Panc1 (cell line): ENCODE results near the gene LMAN1L. TPM values are rescaled to one million over a fixed set of nuclear protein-coding genes. Genes with fewer than 3 reads are reported as not detected.

Experiments used
- ATAC-seq: fragments of 200-7000 bp; cut with Tn5 transposase; 2 replicates; pipeline ENCODE4 v1.9.1; 2020; ENCODE audit warnings: mild to moderate bottlenecking, moderate library complexity
- BruUV-seq: library from RNA; stranded (reverse); fragments of 400-500 nt; replicated peaks from 2 replicates; lab custom pipeline; 2021; lab: Mats Ljungman, UMichigan
- CTCF ChIA-PET: fragments of 300-600 bp; sonication (Branson Sonifier 250); formaldehyde crosslinking; loops from one replicate; lab custom pipeline; 2022; ENCODE audit warnings: antibody characterized with exemption; lab: Charles Lee
- POLR2A ChIA-PET: fragments of 300-600 bp; sonication (Branson Sonifier 250); formaldehyde crosslinking; loops from one replicate; lab custom pipeline; 2022; ENCODE audit warnings: antibody characterized with exemption; lab: Charles Lee
- DNase-seq: peaks from one replicate; pipeline ENCODE4 v3.0.0-alpha.2; 2010; ENCODE audit warnings: low read depth, low spot score
- H3K27ac ChIP-seq: 2 replicates; pipeline ENCODE4 v1.5.1; 2011; ENCODE audit warnings: mild to moderate bottlenecking, low read length, inconsistent platforms
- H3K27me3 ChIP-seq: fragments of 200-500 bp; sonication (Bioruptor generic); 2 replicates; pipeline ENCODE4 v1.6.0; 2014; ENCODE audit warnings: low read length, inconsistent platforms; ENCODE audit not compliant: control insufficient read depth, insufficient read depth
- H3K36me3 ChIP-seq: fragments of 200-500 bp; sonication (Bioruptor generic); 2 replicates; pipeline ENCODE4 v1.5.1; 2014; ENCODE audit warnings: inconsistent platforms, mild to moderate bottlenecking, low read length, moderate library complexity; ENCODE audit not compliant: control insufficient read depth, insufficient read depth
- H3K4me1 ChIP-seq: 2 replicates; pipeline ENCODE4 v1.5.1; 2011; ENCODE audit warnings: inconsistent platforms, mild to moderate bottlenecking, low read length, moderate library complexity; ENCODE audit not compliant: control insufficient read depth, insufficient read depth
- H3K4me3 ChIP-seq, 2 experiments: 2 replicates each; pipeline ENCODE4 v1.5.1; 2011 to 2012; ENCODE audit warnings: low read depth in 2 of 2, low read length in 2 of 2, mild to moderate bottlenecking in 2 of 2, inconsistent platforms in 1 of 2, moderate library complexity in 1 of 2
- H3K9me3 ChIP-seq: fragments of 200-500 bp; sonication (Bioruptor generic); 2 replicates; pipeline ENCODE4 v1.5.1; 2014; ENCODE audit warnings: low read depth, mild to moderate bottlenecking, inconsistent platforms, low read length, moderate library complexity; ENCODE audit not compliant: control insufficient read depth, insufficient read depth
- POLR2AphosphoS5 ChIP-seq: IDR thresholded peaks from 2 replicates; pipeline ENCODE4 v1.6.1; 2012; ENCODE audit warnings: mild to moderate bottlenecking, low read depth, low read length, moderate library complexity
- SIN3A ChIP-seq: IDR thresholded peaks from 2 replicates; pipeline ENCODE4 v1.6.1; 2012; ENCODE audit warnings: low read depth, mild to moderate bottlenecking, low read length, moderate library complexity, borderline replicate concordance; ENCODE audit not compliant: insufficient read depth
- TCF7L2 ChIP-seq: IDR thresholded peaks from 2 replicates; pipeline ENCODE4 v1.6.1; 2011; ENCODE audit warnings: mild to moderate bottlenecking, low read depth, low read length, inconsistent platforms
- in situ Hi-C: cut with HindIII; loops from 2 replicates; pipeline ENCODE4 v1.10.0; 2016; ENCODE audit warnings: low sequenced_read_pairs, low pct_unique_long_range_greater_than_20kb
- intact Hi-C: fragments of 100-400 bp; cut with micrococcal nuclease; formaldehyde crosslinking; loops from one replicate; pipeline ENCODE4 v1.10.0; 2022; ENCODE audit not compliant: unreplicated experiment
- total RNA-seq: library from RNA; stranded (reverse); gene quantifications from one replicate; pipeline ENCODE4 v1.2.1, GENCODE V29; 2021; ENCODE audit not compliant: unreplicated experiment
- TF ChIP-seq, protein P1 (sequence below), 2 experiments: IDR thresholded peaks; 2 replicates each; pipeline ENCODE4 v1.6.1; 2011 to 2012; ENCODE audit warnings: low read depth in 2 of 2, control low read depth in 1 of 2, low read length in 1 of 2, mild to moderate bottlenecking in 1 of 2, moderate library complexity in 1 of 2; ENCODE audit not compliant: insufficient read depth in 1 of 2
- TF ChIP-seq, protein P2 (sequence below): fragments of 450-650 bp; IDR thresholded peaks from 2 replicates; pipeline ENCODE4 v1.5.1; 2017; ENCODE audit warnings: mild to moderate bottlenecking

The LMAN1L gene
- total RNA-seq, 1 experiment from 2014 or later, result not detected

- DNase-seq, result no peak
- intact Hi-C loops, result no loop called here
- H3K27me3 ChIP-seq, result no peaks in the 10 kb centered on the region
- no peak for ATAC-seq
- POLR2A ChIA-PET, result interaction anchor here (0.5 to 0.7 kb wide), 2 partner anchors 30 to 573 kb away, joined by 3 to 10 read pairs; no protein-coding TSS in a partner anchor
- TF ChIP-seq SIN3A, result no peak
- TF ChIP-seq, protein P1, sequence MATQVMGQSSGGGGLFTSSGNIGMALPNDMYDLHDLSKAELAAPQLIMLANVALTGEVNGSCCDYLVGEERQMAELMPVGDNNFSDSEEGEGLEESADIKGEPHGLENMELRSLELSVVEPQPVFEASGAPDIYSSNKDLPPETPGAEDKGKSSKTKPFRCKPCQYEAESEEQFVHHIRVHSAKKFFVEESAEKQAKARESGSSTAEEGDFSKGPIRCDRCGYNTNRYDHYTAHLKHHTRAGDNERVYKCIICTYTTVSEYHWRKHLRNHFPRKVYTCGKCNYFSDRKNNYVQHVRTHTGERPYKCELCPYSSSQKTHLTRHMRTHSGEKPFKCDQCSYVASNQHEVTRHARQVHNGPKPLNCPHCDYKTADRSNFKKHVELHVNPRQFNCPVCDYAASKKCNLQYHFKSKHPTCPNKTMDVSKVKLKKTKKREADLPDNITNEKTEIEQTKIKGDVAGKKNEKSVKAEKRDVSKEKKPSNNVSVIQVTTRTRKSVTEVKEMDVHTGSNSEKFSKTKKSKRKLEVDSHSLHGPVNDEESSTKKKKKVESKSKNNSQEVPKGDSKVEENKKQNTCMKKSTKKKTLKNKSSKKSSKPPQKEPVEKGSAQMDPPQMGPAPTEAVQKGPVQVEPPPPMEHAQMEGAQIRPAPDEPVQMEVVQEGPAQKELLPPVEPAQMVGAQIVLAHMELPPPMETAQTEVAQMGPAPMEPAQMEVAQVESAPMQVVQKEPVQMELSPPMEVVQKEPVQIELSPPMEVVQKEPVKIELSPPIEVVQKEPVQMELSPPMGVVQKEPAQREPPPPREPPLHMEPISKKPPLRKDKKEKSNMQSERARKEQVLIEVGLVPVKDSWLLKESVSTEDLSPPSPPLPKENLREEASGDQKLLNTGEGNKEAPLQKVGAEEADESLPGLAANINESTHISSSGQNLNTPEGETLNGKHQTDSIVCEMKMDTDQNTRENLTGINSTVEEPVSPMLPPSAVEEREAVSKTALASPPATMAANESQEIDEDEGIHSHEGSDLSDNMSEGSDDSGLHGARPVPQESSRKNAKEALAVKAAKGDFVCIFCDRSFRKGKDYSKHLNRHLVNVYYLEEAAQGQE (IDR thresholded peaks at IDR 0.05; ENCODE audit: insufficient read depth in 1 of 2, low read depth in 2 of 2, low read length in 1 of 2), result no peak
- TF ChIP-seq, protein P2, sequence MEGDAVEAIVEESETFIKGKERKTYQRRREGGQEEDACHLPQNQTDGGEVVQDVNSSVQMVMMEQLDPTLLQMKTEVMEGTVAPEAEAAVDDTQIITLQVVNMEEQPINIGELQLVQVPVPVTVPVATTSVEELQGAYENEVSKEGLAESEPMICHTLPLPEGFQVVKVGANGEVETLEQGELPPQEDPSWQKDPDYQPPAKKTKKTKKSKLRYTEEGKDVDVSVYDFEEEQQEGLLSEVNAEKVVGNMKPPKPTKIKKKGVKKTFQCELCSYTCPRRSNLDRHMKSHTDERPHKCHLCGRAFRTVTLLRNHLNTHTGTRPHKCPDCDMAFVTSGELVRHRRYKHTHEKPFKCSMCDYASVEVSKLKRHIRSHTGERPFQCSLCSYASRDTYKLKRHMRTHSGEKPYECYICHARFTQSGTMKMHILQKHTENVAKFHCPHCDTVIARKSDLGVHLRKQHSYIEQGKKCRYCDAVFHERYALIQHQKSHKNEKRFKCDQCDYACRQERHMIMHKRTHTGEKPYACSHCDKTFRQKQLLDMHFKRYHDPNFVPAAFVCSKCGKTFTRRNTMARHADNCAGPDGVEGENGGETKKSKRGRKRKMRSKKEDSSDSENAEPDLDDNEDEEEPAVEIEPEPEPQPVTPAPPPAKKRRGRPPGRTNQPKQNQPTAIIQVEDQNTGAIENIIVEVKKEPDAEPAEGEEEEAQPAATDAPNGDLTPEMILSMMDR, result no peak
- no peak for TF ChIP-seq POLR2AphosphoS5
- TF ChIP-seq TCF7L2, result no peak
- in situ Hi-C loops, result no loop called here
- no peaks in the 10 kb centered on the region for H3K36me3 ChIP-seq
- H3K9me3 ChIP-seq, result no peaks in the 10 kb centered on the region
- H3K4me3 ChIP-seq, result no peak overlapping the region
- peaks cover 19% of the 10 kb centered on the region for H3K4me1 ChIP-seq
- BruUV-seq, result no TSS peak
- CTCF ChIA-PET, result interaction anchor here (0.7 kb wide), 1 partner anchor 145 kb away, joined by 7 read pairs; no protein-coding TSS in a partner anchor
- no peak overlapping the region for H3K27ac ChIP-seq
These were observed 56.7 kb downstream of the LMAN1L start for GRCh38 chr15:74869372-74869725.

DNA sequence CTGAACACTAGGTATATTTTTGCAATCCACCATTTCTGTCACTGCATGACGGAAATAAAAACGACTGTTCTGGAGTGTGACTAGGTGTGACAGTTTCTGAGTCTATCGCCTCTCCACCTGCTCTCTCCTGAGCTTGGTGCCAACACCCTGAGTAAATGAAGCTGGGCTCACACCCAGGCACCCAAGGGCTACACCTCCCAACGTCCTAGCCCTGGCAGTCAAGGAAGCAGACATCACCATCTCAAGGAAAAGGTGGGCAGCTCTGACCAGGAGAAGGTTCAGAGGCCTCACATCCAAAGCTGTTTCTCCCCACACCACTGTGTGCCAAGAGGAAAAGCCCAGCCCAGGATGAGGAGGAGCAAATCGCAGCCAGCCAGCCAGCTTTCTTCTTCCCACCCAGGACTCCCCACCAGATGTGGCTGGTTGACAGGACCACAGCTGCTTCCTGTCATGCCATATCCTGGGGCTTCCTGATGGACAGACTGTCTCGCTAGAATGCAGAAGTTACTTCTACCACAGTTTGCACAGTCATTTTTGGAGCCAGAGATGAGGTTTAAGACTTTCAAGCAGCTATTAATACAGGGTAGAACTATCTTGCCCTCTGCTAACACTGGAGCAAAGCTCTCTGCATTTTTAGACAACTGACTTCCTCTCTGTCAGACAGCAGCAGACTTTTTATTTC is 57.2 kb downstream of the LMAN1L start:
- Histone ChIP-seq H3K4me1 (peaks cover 19% of the 10 kb centered on the region), H3K27ac (no peak overlapping the region), H3K36me3 (no peaks in the 10 kb centered on the region), H3K9me3 (no peaks in the 10 kb centered on the region), H3K27me3 (no peaks in the 10 kb centered on the region), H3K4me3 (no peak overlapping the region)
- CTCF ChIA-PET, result interaction anchor here (0.7 kb wide), 1 partner anchor 145 kb away, joined by 7 read pairs; no protein-coding TSS in a partner anchor
- intact Hi-C loops, result no loop called here
- POLR2A ChIA-PET, result interaction anchor here (0.5 to 0.7 kb wide), 2 partner anchors 30 to 572 kb away, joined by 3 to 10 read pairs; no protein-coding TSS in a partner anchor
- no peak for TF ChIP-seq TCF7L2
- TF ChIP-seq, protein P1 (IDR thresholded peaks at IDR 0.05; ENCODE audit: insufficient read depth in 1 of 2, low read depth in 2 of 2, low read length in 1 of 2), result no peak
- TF ChIP-seq POLR2AphosphoS5, result no peak
- TF ChIP-seq, protein P2, result no peak
- TF ChIP-seq SIN3A, result no peak
- ATAC-seq (no peak), DNase-seq (no peak)
- in situ Hi-C loops, result no loop called here
- no TSS peak for BruUV-seq
